HepG2 (cell line): ENCODE results near the gene REPS2. TPM values are rescaled to one million over a fixed set of nuclear protein-coding genes. Genes with fewer than 3 reads are reported as not detected.

Experiments used
- ATAC-seq: fragments of 200-7000 bp; cut with Tn5 transposase; 3 replicates; pipeline ENCODE4 v1.9.1; 2020; ENCODE audit warnings: mild to moderate bottlenecking, moderate library complexity
- BruUV-seq: library from RNA; stranded (reverse); fragments of 400-500 nt; replicated peaks from 2 replicates; lab custom pipeline; 2021; lab: Mats Ljungman, UMichigan
- CTCF ChIA-PET: fragments of 300-600 bp; formaldehyde crosslinking; extraction: SDS; loops from one replicate; lab custom pipeline; 2021; ENCODE audit warnings: low total read pairs, inconsistent platforms, low intra/inter-chr PET ratio; lab: Yijun Ruan, JAX
- POLR2A ChIA-PET: fragments of 350-600 bp; sonication (Branson Sonifier 250); formaldehyde crosslinking; loops from one replicate; lab custom pipeline; 2020; ENCODE audit warnings: antibody characterized with exemption, inconsistent platforms; lab: Yijun Ruan, JAX
- DNase-seq: peaks from one replicate; pipeline ENCODE4 v3.0.0-alpha.2; 2015; ENCODE audit warnings: low spot score
- FAIRE-seq: peaks from 3 replicates; lab custom pipeline; 2011; peaks lifted over from hg19 to GRCh38; lab: Jason Lieb, UNC
- H2AFZ ChIP-seq: one replicate; pipeline ENCODE4 v1.6.1; 2011; ENCODE audit warnings: low read length, inconsistent platforms
- H3K27ac ChIP-seq: fragments of 300-600 bp; 3 replicates; pipeline ENCODE4 v1.8.0; 2011; ENCODE audit warnings: mixed run types, mild to moderate bottlenecking, mixed read lengths, low read length, inconsistent platforms; ENCODE audit not compliant: insufficient read depth; ENCODE audit errors: extremely low read length
- H3K27me3 ChIP-seq, 2 experiments: fragments of 200-600 bp in 1 of 2; 2 replicates in 1 of 2; 3 replicates in 1 of 2; pipeline versions ENCODE4 v1.6.0 to v1.8.0; 2011; ENCODE audit warnings: low read length in 2 of 2, mild to moderate bottlenecking in 2 of 2, moderate library complexity in 2 of 2, inconsistent platforms in 1 of 2; ENCODE audit not compliant: insufficient read depth in 2 of 2, control insufficient read depth in 1 of 2
- H3K36me3 ChIP-seq, 2 experiments: fragments of 200-600 bp in 1 of 2; replicated peaks in 1 of 2; 2 replicates in 1 of 2; 3 replicates in 1 of 2; pipeline versions ENCODE4 v1.5.1 to v1.8.0; 2011; ENCODE audit warnings: low read length in 2 of 2, inconsistent platforms in 1 of 2; ENCODE audit not compliant: insufficient read depth in 2 of 2, control insufficient read depth in 1 of 2
- H3K4me1 ChIP-seq: 2 replicates; pipeline ENCODE4 v1.5.1; 2012; ENCODE audit warnings: low read length, inconsistent platforms; ENCODE audit not compliant: insufficient read depth
- H3K4me2 ChIP-seq: 2 replicates; pipeline ENCODE4 v1.6.0; 2011; ENCODE audit warnings: low read depth, low read length, inconsistent platforms
- H3K4me3 ChIP-seq, 3 experiments: fragments of 200-600 bp in 1 of 3; sonication (generic), shearing (Covaris generic) in 1 of 3; replicated peaks in 1 of 3; 2 replicates each; pipeline ENCODE4 v1.5.1; 2011 to 2016; ENCODE audit warnings: low read length in 3 of 3, inconsistent platforms in 2 of 3, low read depth in 2 of 3, mild to moderate bottlenecking in 2 of 3, control low read depth in 1 of 3, mixed read lengths in 1 of 3; ENCODE audit not compliant: insufficient read depth in 1 of 3
- H3K79me2 ChIP-seq: one replicate; pipeline ENCODE4 v1.6.1; 2011; ENCODE audit warnings: low read length, inconsistent platforms; ENCODE audit not compliant: insufficient read depth
- H3K9ac ChIP-seq: 2 replicates; pipeline ENCODE4 v1.6.0; 2011; ENCODE audit warnings: mild to moderate bottlenecking, low read depth, low read length, inconsistent platforms; ENCODE audit not compliant: insufficient read depth
- H3K9me3 ChIP-seq: 2 replicates; pipeline ENCODE4 v1.5.1; 2012; ENCODE audit warnings: mild to moderate bottlenecking, low read length
- H4K20me1 ChIP-seq: 2 replicates; pipeline ENCODE4 v1.6.0; 2011; ENCODE audit warnings: inconsistent platforms, mild to moderate bottlenecking, low read length, moderate library complexity; ENCODE audit not compliant: insufficient read depth
- AKAP8 ChIP-seq: sonication (generic); formaldehyde crosslinking; IDR thresholded peaks from 2 replicates; pipeline ENCODE4 v1.5.1; 2020; ENCODE audit warnings: mild to moderate bottlenecking, missing genetic modification reagents
- E2F5 ChIP-seq: sonication (generic); formaldehyde crosslinking; conservative IDR thresholded peaks from 2 replicates; pipeline ENCODE4 v1.4.0; 2020; ENCODE audit warnings: missing genetic modification reagents
- FOXM1 ChIP-seq: sonication (generic); formaldehyde crosslinking; IDR thresholded peaks from 2 replicates; pipeline ENCODE4 v1.5.0; 2020; ENCODE audit warnings: missing genetic modification reagents
- GFI1 ChIP-seq: sonication (generic); formaldehyde crosslinking; IDR thresholded peaks from 2 replicates; pipeline ENCODE4 v1.5.0; 2020; ENCODE audit warnings: missing genetic modification reagents, mild to moderate bottlenecking, borderline replicate concordance
- KAT8 ChIP-seq: IDR thresholded peaks from 2 replicates; pipeline ENCODE4 v1.6.1; 2016; ENCODE audit warnings: missing genetic modification reagents, missing compliant biosample characterization
- NBN ChIP-seq: fragments of 450-650 bp; conservative IDR thresholded peaks from 2 replicates; pipeline ENCODE4 v1.6.1; 2017
- NR2F2 ChIP-seq: IDR thresholded peaks from 2 replicates; pipeline ENCODE4 v1.6.1; 2012; ENCODE audit warnings: low read depth, inconsistent platforms, borderline replicate concordance
- NR2F6 ChIP-seq, 2 experiments: IDR thresholded peaks; 2 replicates each; pipeline ENCODE4 v1.6.1; 2016; ENCODE audit warnings: antibody characterized with exemption in 1 of 2, mild to moderate bottlenecking in 1 of 2
- PAX8 ChIP-seq: sonication (generic); formaldehyde crosslinking; IDR thresholded peaks from 2 replicates; pipeline ENCODE4 v1.8.0; 2022; ENCODE audit warnings: mild to moderate bottlenecking, missing genetic modification reagents, borderline replicate concordance
- REL ChIP-seq: sonication (generic); formaldehyde crosslinking; conservative IDR thresholded peaks from 2 replicates; pipeline ENCODE4 v1.8.0; 2022; ENCODE audit warnings: mild to moderate bottlenecking, missing genetic modification reagents, moderate library complexity
- SNAI1 ChIP-seq: sonication (generic); formaldehyde crosslinking; IDR thresholded peaks from 2 replicates; pipeline ENCODE4 v1.5.0; 2020; ENCODE audit warnings: mild to moderate bottlenecking, missing genetic modification reagents, borderline replicate concordance
- SOX13 ChIP-seq, 3 experiments: fragments of 450-650 bp in 1 of 3; sonication (generic) in 1 of 3; formaldehyde crosslinking in 1 of 3; IDR thresholded peaks in 2 of 3; conservative IDR thresholded peaks in 1 of 3; 2 replicates each; pipeline versions ENCODE4 v1.5.0 to v1.6.1; 2016 to 2020; ENCODE audit warnings: antibody characterized with exemption in 1 of 3, mild to moderate bottlenecking in 1 of 3, missing compliant biosample characterization in 1 of 3, missing genetic modification reagents in 1 of 3, moderate library complexity in 1 of 3
- ZEB1 ChIP-seq: IDR thresholded peaks from 2 replicates; pipeline ENCODE4 v1.6.1; 2012; ENCODE audit warnings: mild to moderate bottlenecking, low read depth, inconsistent platforms; ENCODE audit not compliant: insufficient replicate concordance
- ZMYM2 ChIP-seq: sonication (generic); formaldehyde crosslinking; IDR thresholded peaks from 2 replicates; pipeline ENCODE4 v1.8.0; 2022; ENCODE audit warnings: mild to moderate bottlenecking, missing genetic modification reagents
- ZNF143 ChIP-seq: sonication (generic); formaldehyde crosslinking; IDR thresholded peaks from 2 replicates; pipeline ENCODE4 v1.4.0; 2020; ENCODE audit warnings: missing genetic modification reagents
- ZNF431 ChIP-seq: sonication (generic); formaldehyde crosslinking; IDR thresholded peaks from 2 replicates; pipeline ENCODE4 v1.9.0; 2022; ENCODE audit warnings: missing genetic modification reagents, low read depth, mild to moderate bottlenecking, borderline replicate concordance
- ZNF776 ChIP-seq: sonication (generic); formaldehyde crosslinking; IDR thresholded peaks from 2 replicates; pipeline ENCODE4 v1.4.0; 2020; ENCODE audit warnings: mild to moderate bottlenecking, missing genetic modification reagents
- ZSCAN20 ChIP-seq: sonication (generic); formaldehyde crosslinking; IDR thresholded peaks from 2 replicates; pipeline ENCODE4 v1.4.0; 2020; ENCODE audit warnings: missing genetic modification reagents, mild to moderate bottlenecking, borderline replicate concordance
- ZSCAN21 ChIP-seq: sonication (generic); formaldehyde crosslinking; IDR thresholded peaks from 2 replicates; pipeline ENCODE4 v1.8.0; 2022; ENCODE audit warnings: mild to moderate bottlenecking, missing genetic modification reagents, moderate library complexity, borderline replicate concordance
- WGBS: methylation state at CpG from one replicate; pipeline ENCODE4 v1.1.6; 2017; ENCODE audit warnings: low lambda C conversion rate; 5-methylcytosine and 5-hydroxymethylcytosine counted together
- in situ Hi-C: cut with HindIII; loops from 2 replicates; pipeline ENCODE4 v1.10.0; 2017; ENCODE audit warnings: low pct_unique_long_range_greater_than_20kb; ENCODE audit not compliant: extremely low pct_ligation_motif_present
- intact Hi-C: fragments of 100-400 bp; cut with micrococcal nuclease; formaldehyde crosslinking; loops from one replicate; pipeline ENCODE4 v1.10.0; 2022; ENCODE audit not compliant: unreplicated experiment
- polyA plus RNA-seq, 8 experiments: library from polyadenylated mRNA; depleted of rRNA in 3 of 8; stranded (reverse) in 7 of 8; unstranded in 1 of 8; fragments of >200 nt; fragmentation: Illumina TruSeq in 4 of 8; extraction: Trizol in 4 of 8; gene quantifications; 2 replicates each; pipeline versions ENCODE4 v1.2.1 to v1.2.3, GENCODE V29; 2011 to 2016; ENCODE audit warnings: low read depth in 4 of 8, missing spikeins in 1 of 8, mixed read lengths in 1 of 8; ENCODE audit not compliant: insufficient read depth in 1 of 8
- total RNA-seq, 5 experiments: library from RNA; depleted of rRNA; stranded (reverse); fragments of >200 nt; fragmentation: Illumina TruSeq; extraction: Trizol; gene quantifications; 2 replicates each; pipeline ENCODE4 v1.2.3, GENCODE V29; 2016; ENCODE audit warnings: low read depth in 1 of 5

Gene REPS2
- total and polyA plus RNA-seq, 2 of the 13 experiments (the other 11 are each of a cell fraction or from before 2014, with no cell fraction given) = 0.05 to 0.58 TPM

DNA sequence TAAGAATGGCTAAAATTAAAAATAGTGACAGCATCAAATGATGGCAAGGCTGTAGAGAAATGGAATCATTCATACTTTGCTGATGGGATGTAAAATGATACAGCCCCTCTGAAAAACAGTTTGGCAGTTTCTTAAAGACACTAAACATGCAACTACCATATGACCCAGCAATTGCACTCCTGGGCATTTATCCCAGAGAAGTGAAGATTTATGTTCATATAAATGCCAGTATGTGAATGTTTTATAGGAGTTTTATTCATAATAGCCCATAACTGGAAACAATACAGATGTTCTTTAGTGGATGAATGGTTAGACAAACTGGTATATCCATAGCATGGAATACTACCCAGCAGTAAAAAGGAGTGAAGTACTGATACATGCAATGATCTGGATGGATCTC, 43.3 kb downstream of the REPS2 start (continued):
- TF ChIP-seq ZNF431 (CRISPR knock-in tag) = no peak
- no peak for TF ChIP-seq ZSCAN21 (CRISPR knock-in tag)

GRCh38 chrX:16990839-16991238, 44.4 kb downstream of the REPS2 start:
- in situ Hi-C loops = no loop called here
- Histone ChIP-seq H3K27ac (no peak overlapping the region), H3K4me1 (no peaks in the 10 kb centered on the region), H3K36me3 (no peaks in the 10 kb centered on the region), H3K27me3 (no peaks in the 10 kb centered on the region), H4K20me1 (no peaks in the 10 kb centered on the region), H2AFZ (no peak overlapping the region), H3K79me2 (no peaks in the 10 kb centered on the region)
- no peak for FAIRE-seq
- ATAC-seq = no peak
- no TSS peak for BruUV-seq
- no peak for DNase-seq
- 45% methylated on average over 2 of the region's 2 CpGs for WGBS
- CTCF ChIA-PET = no interaction called here
- TF ChIP-seq SNAI1 (CRISPR knock-in tag) = no peak
- no peak for TF ChIP-seq ZMYM2 (CRISPR knock-in tag)
- no peak for TF ChIP-seq REL (CRISPR knock-in tag)
- TF ChIP-seq NR2F6 (IDR thresholded peaks at IDR 0.05) = no peak
- TF ChIP-seq NR2F6 (CRISPR knock-in tag; IDR thresholded peaks at IDR 0.05) = no peak
- TF ChIP-seq, all 625 proteins: peak for 0
- no peak overlapping the region for H3K4me3 ChIP-seq
- H3K4me2 ChIP-seq = no peak overlapping the region
- H3K9me3 ChIP-seq = no peaks in the 10 kb centered on the region
- POLR2A ChIA-PET = no interaction called here
- intact Hi-C loops = no loop called here
- no peak overlapping the region for H3K9ac ChIP-seq

- FAIRE-seq = no peak
- intact Hi-C loops (no loop called here), in situ Hi-C loops (no loop called here)
- H4K20me1 ChIP-seq = no peaks in the 10 kb centered on the region
- CTCF ChIA-PET = no interaction called here
- H3K9ac ChIP-seq = no peak overlapping the region
- no peak overlapping the region for H3K4me3 ChIP-seq
- H2AFZ ChIP-seq = no peak overlapping the region
- no peaks in the 10 kb centered on the region for H3K36me3 ChIP-seq
- H3K9me3 ChIP-seq = no peaks in the 10 kb centered on the region
- no peaks in the 10 kb centered on the region for H3K4me1 ChIP-seq
- DNase-seq = no peak
- no peaks in the 10 kb centered on the region for H3K79me2 ChIP-seq
- 28% methylated on average over 3 of the region's 3 CpGs for WGBS
- no TSS peak for BruUV-seq
- POLR2A ChIA-PET = no interaction called here
- H3K4me2 ChIP-seq = no peak overlapping the region
- H3K27me3 ChIP-seq = no peaks in the 10 kb centered on the region
- no peak for ATAC-seq
- H3K27ac ChIP-seq = no peak overlapping the region
- TF ChIP-seq FOXM1 (CRISPR knock-in tag) (no peak), SOX13 (IDR thresholded peaks at IDR 0.05) (no peak), SOX13 (CRISPR knock-in tag; conservative IDR thresholded peaks at IDR 0.05 in 1 of 2, IDR thresholded peaks at IDR 0.05 in 1 of 2) (no peak), ZEB1 (no peak), ZSCAN20 (CRISPR knock-in tag) (no peak), REL (CRISPR knock-in tag) (no peak), ZNF143 (CRISPR knock-in tag) (no peak), AKAP8 (CRISPR knock-in tag) (no peak), NR2F2 (no peak), NBN (no peak), PAX8 (CRISPR knock-in tag) (no peak), GFI1 (CRISPR knock-in tag) (no peak), E2F5 (CRISPR knock-in tag) (no peak), KAT8 (CRISPR knock-in tag) (no peak), ZNF776 (CRISPR knock-in tag) (no peak)
Measured at GRCh38 chrX:16992445-16992844, 46.0 kb downstream of the REPS2 start.
